Fibroblast of skin of left biceps (primary cell): ENCODE results near the gene RASGEF1C.

Experiments
- DNase-seq, 2 experiments: peaks; one replicate each; pipeline ENCODE4 v3.0.0-alpha.2; 2013; ENCODE audit warnings: low read depth in 2 of 2

Gene RASGEF1C

GRCh38 chr5:180209137-180209581 is at the start of gene RASGEF1C:
Gene RASGEF1C (minus strand): TSS chr5:180209211. CDS start chr5:180138052, 71,159 bp downstream.
- DNase-seq, result peak; percentile 8 to 18

- DNase-seq, result no peak
Measured at GRCh38 chr5:180253036-180253824, 44.2 kb upstream of the RASGEF1C start.

GRCh38 chr5:180251887-180252286 is 42.9 kb upstream of the RASGEF1C start:
- no peak for DNase-seq

- DNase-seq, result no peak
Measured at GRCh38 chr5:180251141-180251540, 42.1 kb upstream of the RASGEF1C start.

GRCh38 chr5:180250329-180250728 is 41.3 kb upstream of the RASGEF1C start:
- no peak for DNase-seq

GRCh38 chr5:180241600-180241999 is 32.6 kb upstream of the RASGEF1C start:
- no peak for DNase-seq

GRCh38 chr5:180238631-180239030 is 29.6 kb upstream of the RASGEF1C start:
- no peak for DNase-seq

- no peak for DNase-seq
Measured at GRCh38 chr5:180235846-180236245, 26.8 kb upstream of the RASGEF1C start.

- DNase-seq, result no peak
Measured at GRCh38 chr5:180235077-180235476, 26.1 kb upstream of the RASGEF1C start.

- no peak for DNase-seq
Measured at GRCh38 chr5:180234271-180234670, 25.3 kb upstream of the RASGEF1C start.

GRCh38 chr5:180233729-180234128 is 24.7 kb upstream of the RASGEF1C start:
- no peak for DNase-seq

- DNase-seq, result no peak
Measured at GRCh38 chr5:180230017-180230416, 21.0 kb upstream of the RASGEF1C start.

- no peak for DNase-seq
Measured at GRCh38 chr5:180222056-180222455, 13.0 kb upstream of the RASGEF1C start.

GRCh38 chr5:180217797-180218196 is 8.8 kb upstream of the RASGEF1C start:
- DNase-seq, result no peak

GRCh38 chr5:180216646-180217171 is 7.7 kb upstream of the RASGEF1C start:
- no peak for DNase-seq

- DNase-seq, result no peak
Measured at GRCh38 chr5:180215783-180216630, 7.0 kb upstream of the RASGEF1C start.

GRCh38 chr5:180214870-180215770 is 6.1 kb upstream of the RASGEF1C start:
- no peak for DNase-seq

GRCh38 chr5:180213657-180214207 is 4.7 kb upstream of the RASGEF1C start:
- DNase-seq, result no peak

- DNase-seq, result no peak
Measured at GRCh38 chr5:180213256-180213600, 4.2 kb upstream of the RASGEF1C start.

- DNase-seq, result no peak
Measured at GRCh38 chr5:180212363-180213255, 3.6 kb upstream of the RASGEF1C start.
